Panc1 (cell line): Measurements from ENCODE around the gene TRIM44. TPM values are rescaled to one million over a fixed set of nuclear protein-coding genes. Genes with fewer than 3 reads are reported as not detected.

Experiments
- ATAC-seq: fragments of 200-7000 bp; cut with Tn5 transposase; 2 replicates; pipeline ENCODE4 v1.9.1; 2020; ENCODE audit warnings: mild to moderate bottlenecking, moderate library complexity
- BruUV-seq: library from RNA; stranded (reverse); fragments of 400-500 nt; replicated peaks from 2 replicates; lab custom pipeline; 2021; lab: Mats Ljungman, UMichigan
- CTCF ChIA-PET: fragments of 300-600 bp; sonication (Branson Sonifier 250); formaldehyde crosslinking; loops from one replicate; lab custom pipeline; 2022; ENCODE audit warnings: antibody characterized with exemption; lab: Charles Lee
- POLR2A ChIA-PET: fragments of 300-600 bp; sonication (Branson Sonifier 250); formaldehyde crosslinking; loops from one replicate; lab custom pipeline; 2022; ENCODE audit warnings: antibody characterized with exemption; lab: Charles Lee
- DNase-seq: peaks from one replicate; pipeline ENCODE4 v3.0.0-alpha.2; 2010; ENCODE audit warnings: low read depth, low spot score
- H3K27ac ChIP-seq: 2 replicates; pipeline ENCODE4 v1.5.1; 2011; ENCODE audit warnings: mild to moderate bottlenecking, low read length, inconsistent platforms
- H3K27me3 ChIP-seq: fragments of 200-500 bp; sonication (Bioruptor generic); 2 replicates; pipeline ENCODE4 v1.6.0; 2014; ENCODE audit warnings: low read length, inconsistent platforms; ENCODE audit not compliant: control insufficient read depth, insufficient read depth
- H3K36me3 ChIP-seq: fragments of 200-500 bp; sonication (Bioruptor generic); 2 replicates; pipeline ENCODE4 v1.5.1; 2014; ENCODE audit warnings: inconsistent platforms, mild to moderate bottlenecking, low read length, moderate library complexity; ENCODE audit not compliant: control insufficient read depth, insufficient read depth
- H3K4me1 ChIP-seq: 2 replicates; pipeline ENCODE4 v1.5.1; 2011; ENCODE audit warnings: inconsistent platforms, mild to moderate bottlenecking, low read length, moderate library complexity; ENCODE audit not compliant: control insufficient read depth, insufficient read depth
- H3K4me3 ChIP-seq, 2 experiments: 2 replicates each; pipeline ENCODE4 v1.5.1; 2011 to 2012; ENCODE audit warnings: low read depth in 2 of 2, low read length in 2 of 2, mild to moderate bottlenecking in 2 of 2, inconsistent platforms in 1 of 2, moderate library complexity in 1 of 2
- H3K9me3 ChIP-seq: fragments of 200-500 bp; sonication (Bioruptor generic); 2 replicates; pipeline ENCODE4 v1.5.1; 2014; ENCODE audit warnings: low read depth, mild to moderate bottlenecking, inconsistent platforms, low read length, moderate library complexity; ENCODE audit not compliant: control insufficient read depth, insufficient read depth
- POLR2AphosphoS5 ChIP-seq: IDR thresholded peaks from 2 replicates; pipeline ENCODE4 v1.6.1; 2012; ENCODE audit warnings: mild to moderate bottlenecking, low read depth, low read length, moderate library complexity
- REST ChIP-seq, 2 experiments: IDR thresholded peaks; 2 replicates each; pipeline ENCODE4 v1.6.1; 2011 to 2012; ENCODE audit warnings: low read depth in 2 of 2, control low read depth in 1 of 2, low read length in 1 of 2, mild to moderate bottlenecking in 1 of 2, moderate library complexity in 1 of 2; ENCODE audit not compliant: insufficient read depth in 1 of 2
- SIN3A ChIP-seq: IDR thresholded peaks from 2 replicates; pipeline ENCODE4 v1.6.1; 2012; ENCODE audit warnings: low read depth, mild to moderate bottlenecking, low read length, moderate library complexity, borderline replicate concordance; ENCODE audit not compliant: insufficient read depth
- TCF7L2 ChIP-seq: IDR thresholded peaks from 2 replicates; pipeline ENCODE4 v1.6.1; 2011; ENCODE audit warnings: mild to moderate bottlenecking, low read depth, low read length, inconsistent platforms
- in situ Hi-C: cut with HindIII; loops from 2 replicates; pipeline ENCODE4 v1.10.0; 2016; ENCODE audit warnings: low sequenced_read_pairs, low pct_unique_long_range_greater_than_20kb
- intact Hi-C: fragments of 100-400 bp; cut with micrococcal nuclease; formaldehyde crosslinking; loops from one replicate; pipeline ENCODE4 v1.10.0; 2022; ENCODE audit not compliant: unreplicated experiment
- total RNA-seq: library from RNA; stranded (reverse); gene quantifications from one replicate; pipeline ENCODE4 v1.2.1, GENCODE V29; 2021; ENCODE audit not compliant: unreplicated experiment

The TRIM44 gene
- total RNA-seq, 1 experiment from 2014 or later: 80.3 TPM

- POLR2A ChIA-PET: no interaction called here
- DNase-seq: no peak
- no peaks in the 10 kb centered on the region for H3K27me3 ChIP-seq
- BruUV-seq: no TSS peak
- H3K9me3 ChIP-seq: no peaks in the 10 kb centered on the region
- H3K36me3 ChIP-seq: no peaks in the 10 kb centered on the region
- H3K27ac ChIP-seq: no peak overlapping the region
- TF ChIP-seq TCF7L2 (no peak), SIN3A (no peak), REST (IDR thresholded peaks at IDR 0.05; ENCODE audit: insufficient read depth in 1 of 2, low read depth in 2 of 2, low read length in 1 of 2) (no peak)
- ATAC-seq: no peak
- in situ Hi-C loops: no loop called here
- CTCF ChIA-PET: no interaction called here
- H3K4me3 ChIP-seq: no peak overlapping the region
- no peaks in the 10 kb centered on the region; the same call in 1 of the 2 replicates for H3K4me1 ChIP-seq
- intact Hi-C loops: no loop called here
These were observed 30.7 kb upstream of the TRIM44 start for GRCh38 chr11:35631891-35632290.

- DNase-seq: no peak
- no peaks in the 10 kb centered on the region; the same call in 1 of the 2 replicates for H3K4me1 ChIP-seq
- H3K4me3 ChIP-seq: no peak overlapping the region
- CTCF ChIA-PET: no interaction called here
- no peak for ATAC-seq
- POLR2A ChIA-PET: no interaction called here
- no peak overlapping the region for H3K27ac ChIP-seq
- intact Hi-C loops (no loop called here), in situ Hi-C loops (no loop called here)
- no peaks in the 10 kb centered on the region for H3K9me3 ChIP-seq
- TF ChIP-seq REST (IDR thresholded peaks at IDR 0.05; ENCODE audit: insufficient read depth in 1 of 2, low read depth in 2 of 2, low read length in 1 of 2) (no peak), SIN3A (no peak), TCF7L2 (no peak), POLR2AphosphoS5 (no peak)
- no peaks in the 10 kb centered on the region for H3K27me3 ChIP-seq
- no TSS peak for BruUV-seq
- H3K36me3 ChIP-seq: no peaks in the 10 kb centered on the region
These were observed 30.3 kb upstream of the TRIM44 start for GRCh38 chr11:35632301-35632700.
